ENCODE results near the gene FMNL3. TPM values are rescaled to one million over a fixed set of nuclear protein-coding genes. Genes with fewer than 3 reads are reported as not detected.

Gene FMNL3
- total and polyA plus RNA-seq, 4 donors: 0.72 to 4.5 (median 2.6) TPM

- 93% methylated on average over 15 of the region's 15 CpGs for WGBS
- H3K27ac ChIP-seq (ENCODE audit: low read depth in 1 of 2, low read length in 2 of 2): no peak overlapping the region
- no peak overlapping the region for H3K4me3 ChIP-seq (ENCODE audit: low read depth in 1 of 3, low read length in 3 of 3)
- H3K9ac ChIP-seq (ENCODE audit: low read depth in 1 of 2, low read length in 2 of 2): no peak overlapping the region
- no peak for DNase-seq (ENCODE audit: low spot score)
- H3K4me1 ChIP-seq (ENCODE audit: control insufficient read depth in 4 of 4, insufficient read depth in 4 of 4, low read length in 3 of 4): peaks cover 3 to 17% (median 11%) of the 10 kb centered on the region in 4 donors
- H3K36me3 ChIP-seq (ENCODE audit: control insufficient read depth in 4 of 4, insufficient read depth in 3 of 4, low read depth in 1 of 4, low read length in 3 of 4): peaks cover 0 to 2% (median 1%) of the 10 kb centered on the region in 4 donors
- H3K27me3 ChIP-seq (ENCODE audit: control insufficient read depth in 4 of 4, insufficient read depth in 4 of 4, low read length in 3 of 4): no peaks in the 10 kb centered on the region
- no peak for TF ChIP-seq ZBTB33 (IDR thresholded peaks at IDR 0.05)
- TF ChIP-seq JUND (IDR thresholded peaks at IDR 0.05): no peak
- TF ChIP-seq HNF4G (IDR thresholded peaks at IDR 0.05): no peak
- no peak for TF ChIP-seq CTCF (IDR thresholded peaks at IDR 0.05; ENCODE audit: low read depth, low read length, missing input control)
- no peak for TF ChIP-seq GABPA (IDR thresholded peaks at IDR 0.05 in 1 of 2, conservative IDR thresholded peaks at IDR 0.05 in 1 of 2)
- no peak for TF ChIP-seq RXRA (IDR thresholded peaks at IDR 0.05)
- TF ChIP-seq EGR1 (IDR thresholded peaks at IDR 0.05; ENCODE audit: low read depth in 2 of 2): no peak
- no peak for TF ChIP-seq NR2F2 (IDR thresholded peaks at IDR 0.05)
- TF ChIP-seq HNF4A (conservative IDR thresholded peaks at IDR 0.05): no peak
- TF ChIP-seq TAF1 (conservative IDR thresholded peaks at IDR 0.05): no peak
- no peak for TF ChIP-seq FOXA1 (IDR thresholded peaks at IDR 0.05)
- TF ChIP-seq SP1 (IDR thresholded peaks at IDR 0.05): no peak
- no peak for TF ChIP-seq FOXA2 (IDR thresholded peaks at IDR 0.05)
- TF ChIP-seq REST (IDR thresholded peaks at IDR 0.05): no peak
- no peak for TF ChIP-seq YY1 (IDR thresholded peaks at IDR 0.05)
- TF ChIP-seq MAX (IDR thresholded peaks at IDR 0.05): no peak
- no peak for TF ChIP-seq RAD21 (IDR thresholded peaks at IDR 0.05)
- TF ChIP-seq ATF3 (IDR thresholded peaks at IDR 0.05): no peak
- no peaks in the 10 kb centered on the region for H3K9me3 ChIP-seq (ENCODE audit: control insufficient read depth in 4 of 4, low read length in 3 of 4)
These were observed 59.1 kb downstream of the FMNL3 start for GRCh38 chr12:49647827-49648711.

Measured in liver (tissue), 9 donors.